HL-60 (cell line): ENCODE results near the gene TMOD2.
A peak's percentile ranks its signal among the peaks of the same experiment; 100 is the strongest.
"Not testable (repeated sequence)": the region's sequence is repeated elsewhere in the genome, so short reads cannot be mapped to it uniquely, and the experiment has no call there.

ENCODE experiments used
- DNase-seq, 2 experiments: peaks; one replicate each; pipeline ENCODE4 v3.0.0-alpha.2; 2010 to 2020; ENCODE audit warnings: low read depth in 1 of 2, low spot score in 1 of 2
- H3K27ac ChIP-seq: fragments of 250-450 bp; sonication (Bioruptor Pico); replicated peaks from 2 replicates; pipeline ENCODE4 v1.5.1; 2020; ENCODE audit warnings: mild to moderate bottlenecking, moderate library complexity
- H3K27me3 ChIP-seq: fragments of 250-450 bp; sonication (Bioruptor Pico); 2 replicates; pipeline ENCODE4 v1.5.1; 2021; ENCODE audit warnings: mild to moderate bottlenecking, moderate library complexity; ENCODE audit not compliant: insufficient read depth, poor library complexity, severe bottlenecking
- H3K4me3 ChIP-seq: replicated peaks from 2 replicates; pipeline ENCODE4 v1.5.1; 2011; ENCODE audit warnings: mild to moderate bottlenecking, control low read depth, low read length; ENCODE audit not compliant: insufficient read depth
- GABPA ChIP-seq: IDR thresholded peaks from 2 replicates; pipeline ENCODE4 v1.6.1; 2012; ENCODE audit warnings: low read depth
- POLR2AphosphoS5 ChIP-seq: IDR thresholded peaks from 2 replicates; pipeline ENCODE4 v1.6.1; 2012; ENCODE audit warnings: low read depth
- SPI1 ChIP-seq: IDR thresholded peaks from 2 replicates; pipeline ENCODE4 v1.6.1; 2012; ENCODE audit warnings: low read depth, mild to moderate bottlenecking, borderline replicate concordance
- TF ChIP-seq, protein P1 (sequence below): IDR thresholded peaks from one replicate; pipeline ENCODE4 v1.5.1; 2011; ENCODE audit warnings: low read length, control low read depth, inconsistent platforms; ENCODE audit not compliant: insufficient read depth
- TF ChIP-seq, protein P2 (sequence below): IDR thresholded peaks from 2 replicates; pipeline ENCODE4 v1.6.1; 2012; ENCODE audit warnings: low read depth; ENCODE audit not compliant: insufficient replicate concordance

Gene TMOD2

DNA sequence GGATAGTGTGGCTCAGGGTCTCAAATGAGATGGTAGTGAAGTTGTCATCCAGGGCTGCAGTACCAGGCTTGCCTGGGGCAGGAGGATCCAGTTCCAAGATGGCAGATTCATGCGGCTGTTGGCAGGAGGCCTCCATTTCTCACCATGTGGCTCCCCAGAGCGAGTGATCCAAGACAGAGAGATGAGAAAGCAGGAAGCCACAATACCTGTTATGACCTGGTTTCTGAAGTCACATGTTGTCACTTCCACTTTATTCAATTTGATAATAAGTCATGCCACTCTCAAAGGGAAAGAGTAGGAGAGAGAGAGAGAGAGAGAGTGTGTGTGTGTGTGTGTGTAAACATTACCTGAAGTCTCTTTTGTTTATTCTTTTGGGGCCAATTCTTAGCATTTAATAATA, 30.1 kb downstream of the TMOD2 start:
- TF ChIP-seq, protein P1, sequence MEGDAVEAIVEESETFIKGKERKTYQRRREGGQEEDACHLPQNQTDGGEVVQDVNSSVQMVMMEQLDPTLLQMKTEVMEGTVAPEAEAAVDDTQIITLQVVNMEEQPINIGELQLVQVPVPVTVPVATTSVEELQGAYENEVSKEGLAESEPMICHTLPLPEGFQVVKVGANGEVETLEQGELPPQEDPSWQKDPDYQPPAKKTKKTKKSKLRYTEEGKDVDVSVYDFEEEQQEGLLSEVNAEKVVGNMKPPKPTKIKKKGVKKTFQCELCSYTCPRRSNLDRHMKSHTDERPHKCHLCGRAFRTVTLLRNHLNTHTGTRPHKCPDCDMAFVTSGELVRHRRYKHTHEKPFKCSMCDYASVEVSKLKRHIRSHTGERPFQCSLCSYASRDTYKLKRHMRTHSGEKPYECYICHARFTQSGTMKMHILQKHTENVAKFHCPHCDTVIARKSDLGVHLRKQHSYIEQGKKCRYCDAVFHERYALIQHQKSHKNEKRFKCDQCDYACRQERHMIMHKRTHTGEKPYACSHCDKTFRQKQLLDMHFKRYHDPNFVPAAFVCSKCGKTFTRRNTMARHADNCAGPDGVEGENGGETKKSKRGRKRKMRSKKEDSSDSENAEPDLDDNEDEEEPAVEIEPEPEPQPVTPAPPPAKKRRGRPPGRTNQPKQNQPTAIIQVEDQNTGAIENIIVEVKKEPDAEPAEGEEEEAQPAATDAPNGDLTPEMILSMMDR, result no peak
- TF ChIP-seq, protein P2, sequence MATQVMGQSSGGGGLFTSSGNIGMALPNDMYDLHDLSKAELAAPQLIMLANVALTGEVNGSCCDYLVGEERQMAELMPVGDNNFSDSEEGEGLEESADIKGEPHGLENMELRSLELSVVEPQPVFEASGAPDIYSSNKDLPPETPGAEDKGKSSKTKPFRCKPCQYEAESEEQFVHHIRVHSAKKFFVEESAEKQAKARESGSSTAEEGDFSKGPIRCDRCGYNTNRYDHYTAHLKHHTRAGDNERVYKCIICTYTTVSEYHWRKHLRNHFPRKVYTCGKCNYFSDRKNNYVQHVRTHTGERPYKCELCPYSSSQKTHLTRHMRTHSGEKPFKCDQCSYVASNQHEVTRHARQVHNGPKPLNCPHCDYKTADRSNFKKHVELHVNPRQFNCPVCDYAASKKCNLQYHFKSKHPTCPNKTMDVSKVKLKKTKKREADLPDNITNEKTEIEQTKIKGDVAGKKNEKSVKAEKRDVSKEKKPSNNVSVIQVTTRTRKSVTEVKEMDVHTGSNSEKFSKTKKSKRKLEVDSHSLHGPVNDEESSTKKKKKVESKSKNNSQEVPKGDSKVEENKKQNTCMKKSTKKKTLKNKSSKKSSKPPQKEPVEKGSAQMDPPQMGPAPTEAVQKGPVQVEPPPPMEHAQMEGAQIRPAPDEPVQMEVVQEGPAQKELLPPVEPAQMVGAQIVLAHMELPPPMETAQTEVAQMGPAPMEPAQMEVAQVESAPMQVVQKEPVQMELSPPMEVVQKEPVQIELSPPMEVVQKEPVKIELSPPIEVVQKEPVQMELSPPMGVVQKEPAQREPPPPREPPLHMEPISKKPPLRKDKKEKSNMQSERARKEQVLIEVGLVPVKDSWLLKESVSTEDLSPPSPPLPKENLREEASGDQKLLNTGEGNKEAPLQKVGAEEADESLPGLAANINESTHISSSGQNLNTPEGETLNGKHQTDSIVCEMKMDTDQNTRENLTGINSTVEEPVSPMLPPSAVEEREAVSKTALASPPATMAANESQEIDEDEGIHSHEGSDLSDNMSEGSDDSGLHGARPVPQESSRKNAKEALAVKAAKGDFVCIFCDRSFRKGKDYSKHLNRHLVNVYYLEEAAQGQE, result no peak
- TF ChIP-seq GABPA (no peak), POLR2AphosphoS5 (no peak), SPI1 (no peak)
- no peak for DNase-seq

DNA sequence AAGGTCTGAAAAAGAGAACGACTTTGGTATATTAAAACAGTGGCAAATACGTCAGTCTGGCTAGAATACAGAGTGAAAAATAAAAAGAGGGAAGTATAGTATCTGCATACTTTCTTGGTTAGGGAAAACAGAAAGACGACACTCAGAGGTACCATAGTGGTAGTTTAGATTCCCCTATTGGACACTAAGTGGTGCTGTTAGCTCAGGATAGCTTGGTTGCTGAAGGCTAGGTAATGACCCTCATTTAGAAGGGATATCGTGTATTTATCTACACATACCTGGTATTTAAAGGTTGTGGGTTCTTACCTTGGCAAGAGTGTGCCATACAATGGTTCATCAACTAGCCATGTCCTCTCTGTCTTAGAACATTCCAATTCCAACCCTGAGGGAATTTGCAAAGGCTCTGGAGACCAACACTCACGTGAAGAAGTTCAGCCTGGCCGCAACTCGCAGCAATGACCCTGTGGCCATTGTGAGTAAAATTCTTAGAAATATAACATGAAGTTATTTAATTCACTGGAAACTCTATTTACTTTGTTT, 31.0 kb downstream of the TMOD2 start:
- Histone ChIP-seq H3K27me3 (no peaks in the 10 kb centered on the region), H3K4me3 (no peak overlapping the region), H3K27ac (no peak overlapping the region)
- TF ChIP-seq, protein P1, result peak; percentile 2
- TF ChIP-seq SPI1, result no peak
- TF ChIP-seq, protein P2, result no peak
- no peak for DNase-seq

More for the DNA sequence above, 30.1 kb downstream of the TMOD2 start:
- no peak overlapping the region for H3K27ac ChIP-seq
- no peaks in the 10 kb centered on the region for H3K27me3 ChIP-seq
- H3K4me3 ChIP-seq, result no peak overlapping the region

DNA sequence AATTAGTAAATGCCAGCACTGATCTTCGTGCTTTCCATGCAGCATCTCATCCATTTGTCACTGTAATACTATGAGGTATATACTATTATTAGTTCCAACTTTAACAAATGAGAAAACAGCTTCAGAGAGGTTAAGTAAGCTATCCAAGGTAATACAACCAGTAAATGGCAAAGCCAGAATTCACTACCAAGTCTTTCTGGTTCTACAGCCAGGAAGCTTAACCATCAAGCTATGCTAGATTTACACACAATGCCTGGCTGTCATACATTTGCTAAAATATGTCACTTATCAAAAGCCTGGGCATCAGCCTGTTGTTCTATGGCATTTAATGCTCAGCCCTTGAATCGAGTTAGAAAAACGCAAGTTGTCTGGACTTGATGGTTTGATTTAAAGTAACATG, 32.6 kb downstream of the TMOD2 start:
- TF ChIP-seq, protein P2, result no peak
- no peak for TF ChIP-seq GABPA
- TF ChIP-seq POLR2AphosphoS5, result no peak
- TF ChIP-seq SPI1, result no peak
- TF ChIP-seq, protein P1, result no peak
- H3K27ac ChIP-seq, result no peak overlapping the region
- no peak for DNase-seq
- H3K27me3 ChIP-seq, result no peaks in the 10 kb centered on the region
- no peak overlapping the region for H3K4me3 ChIP-seq

DNA sequence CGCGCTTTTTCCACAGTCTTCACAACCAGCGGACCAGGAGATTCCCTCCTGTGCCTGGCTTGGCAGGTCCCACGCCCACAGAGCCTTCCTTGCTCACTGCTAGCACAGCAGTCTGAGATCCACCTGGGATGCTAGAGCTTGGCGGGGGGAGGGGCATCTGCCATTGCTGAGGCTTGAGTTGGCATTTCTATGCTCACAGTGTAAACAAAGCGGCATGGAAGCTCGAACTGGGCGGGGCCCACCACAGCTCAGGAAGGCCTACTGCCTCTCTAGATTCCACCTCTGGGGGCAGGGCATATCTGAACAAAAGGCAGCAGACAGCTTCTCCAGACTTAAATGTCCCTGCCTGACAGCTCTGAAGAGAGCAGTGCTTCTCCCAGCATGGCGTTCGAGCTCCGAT, 35.7 kb downstream of the TMOD2 start:
- not testable (repeated sequence) for H3K27me3 ChIP-seq, H3K27ac ChIP-seq, H3K4me3 ChIP-seq, DNase-seq

DNA sequence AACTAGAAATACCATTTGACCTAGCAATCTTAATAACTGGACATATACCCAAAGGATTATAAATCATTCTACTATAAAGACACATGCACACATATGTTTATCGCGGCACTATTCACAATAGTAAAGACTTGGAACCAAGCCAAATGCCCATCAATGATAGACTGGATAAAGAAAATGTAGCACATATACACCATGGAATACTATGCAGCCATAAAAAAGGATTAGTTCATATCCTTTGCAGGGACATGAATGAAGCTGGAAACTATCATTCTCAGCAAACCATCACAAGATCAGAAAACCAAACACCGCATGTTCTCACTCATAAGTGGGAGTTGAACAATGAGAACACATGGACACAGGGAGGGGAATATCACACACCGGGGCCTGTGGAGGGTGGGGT, 41.1 kb downstream of the TMOD2 start:
- H3K27me3 ChIP-seq, H3K4me3 ChIP-seq, H3K27ac ChIP-seq, DNase-seq: not testable (repeated sequence)
